Activated CD4-positive, alpha-beta T cell treated with anti-CD3 and anti-CD28 coated beads, Interleukin-2, Interleukin-4, amounts not matched to agents 100 ng/mL and 50 ng/mL, durations not matched to agents 16 hours and 8 hours (primary cell): ENCODE measurements around the gene TOX3.

Experiments used
- DNase-seq: peaks from one replicate; pipeline ENCODE4 v3.0.0-alpha.2; 2020; ENCODE audit warnings: low spot score

Gene TOX3

DNA sequence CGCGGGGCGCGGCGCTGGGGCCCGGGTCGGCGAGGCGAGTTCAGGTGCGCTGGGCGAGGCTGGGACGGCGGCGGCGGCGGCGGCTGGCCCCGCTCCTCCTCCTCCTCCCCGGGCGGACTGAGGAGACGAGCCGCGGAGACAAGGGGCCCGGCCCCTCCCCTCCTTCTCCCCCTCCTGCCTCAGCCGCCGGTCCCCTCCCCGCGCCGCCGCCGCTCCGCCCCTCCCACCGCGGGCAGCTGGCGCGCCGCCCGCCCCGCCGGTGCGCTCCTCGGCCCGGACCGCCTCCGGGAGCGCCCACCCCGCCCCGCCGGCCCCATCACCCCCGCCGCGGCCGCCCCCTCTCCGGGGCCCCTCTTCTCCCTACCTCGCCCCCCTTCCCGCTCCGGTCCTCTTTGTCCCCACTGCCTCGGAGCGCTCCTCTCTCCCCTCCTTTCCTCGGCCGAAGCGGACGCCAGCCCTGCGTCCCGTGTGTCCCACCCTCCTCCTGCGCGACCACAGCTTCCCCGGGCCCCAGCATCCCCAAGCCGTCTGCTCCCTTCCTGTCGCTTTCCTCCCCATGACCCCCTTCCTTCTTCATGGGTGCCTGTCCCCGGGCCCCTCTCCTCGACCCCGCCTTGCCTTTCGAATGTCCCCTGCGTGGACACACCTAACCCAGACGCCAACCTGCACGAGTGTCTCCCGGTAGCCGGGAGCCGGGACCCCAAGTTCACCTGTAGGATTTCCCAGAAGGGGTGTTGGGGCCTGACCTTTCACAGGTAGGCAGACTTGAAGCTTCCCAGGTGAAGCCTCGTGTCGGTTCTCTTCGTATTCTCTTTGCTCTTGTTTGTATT, at the start of gene TOX3:
TOX3 (minus strand) TSS at position 140 of the 830 bp plus-strand sequence. CDS start 420 bp downstream, outside the sequence.
- DNase-seq: no peak

DNA sequence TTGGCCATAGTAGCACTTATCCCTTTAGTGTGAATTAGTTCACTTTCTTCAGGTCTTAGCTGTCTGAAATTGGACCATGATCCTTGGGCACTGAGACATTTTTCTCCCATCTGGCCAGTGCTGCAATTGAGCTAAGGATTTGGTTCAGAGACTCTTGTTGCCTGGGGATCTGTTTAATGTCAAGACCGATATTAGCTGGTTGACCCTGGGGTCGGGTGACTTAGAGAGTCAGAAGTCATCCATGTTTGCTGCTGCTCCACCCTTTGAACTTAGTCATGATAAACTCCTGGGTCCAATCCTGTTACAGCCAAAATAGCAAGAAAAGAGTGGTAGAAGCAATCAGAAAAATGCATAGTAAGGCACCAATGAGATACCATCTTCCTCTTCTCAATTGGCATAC, 45.8 kb upstream of the TOX3 start:
- DNase-seq: no peak

DNA sequence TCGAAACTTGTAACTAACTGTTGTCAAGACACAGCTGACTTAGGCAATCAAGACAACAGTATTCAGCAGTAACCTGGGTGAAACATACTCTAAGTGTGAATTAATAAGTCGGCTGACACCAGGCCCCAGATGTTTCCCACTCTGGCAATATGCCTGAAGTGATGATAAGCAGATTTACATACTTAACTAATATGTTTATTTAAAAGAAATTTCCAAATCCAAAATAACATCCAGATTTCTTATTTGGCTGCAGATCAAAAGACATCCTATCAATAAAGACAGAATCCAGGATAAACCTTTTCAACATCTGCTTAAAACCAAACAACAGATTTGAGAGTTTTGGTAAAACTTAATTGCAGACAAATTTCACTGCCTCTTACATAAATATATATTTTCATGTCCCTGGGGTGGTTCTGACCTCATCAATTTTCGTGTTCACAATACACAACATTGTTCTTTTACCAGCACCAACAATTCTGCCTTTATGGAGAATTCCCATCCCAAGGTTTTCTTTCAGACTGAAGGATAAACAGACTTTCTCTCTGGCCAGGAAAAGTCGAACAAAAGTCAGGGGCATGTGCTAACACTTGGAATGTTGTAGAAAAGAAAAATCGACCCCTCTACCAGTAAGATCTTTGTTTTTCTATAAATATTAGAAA, 45.1 kb upstream of the TOX3 start:
- DNase-seq: no peak

DNA sequence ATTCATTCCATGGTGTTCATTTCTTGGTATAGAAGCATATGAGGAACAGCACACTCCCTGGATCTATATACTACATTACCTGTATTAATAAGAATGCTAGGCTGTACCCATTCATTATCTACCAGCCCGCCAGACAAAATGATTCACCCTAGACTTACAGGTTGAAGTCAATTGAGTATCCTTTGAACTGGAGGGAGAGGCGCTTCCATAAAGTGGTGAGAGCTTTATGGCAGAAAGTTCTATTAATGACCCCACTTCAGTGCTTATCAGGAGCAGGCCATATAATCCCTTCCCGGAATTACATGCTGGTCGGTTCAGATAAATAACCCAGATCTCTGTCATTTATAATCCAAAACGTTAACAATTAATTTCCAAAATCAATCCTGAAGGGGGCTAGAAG, 44.5 kb upstream of the TOX3 start:
- no peak for DNase-seq

DNA sequence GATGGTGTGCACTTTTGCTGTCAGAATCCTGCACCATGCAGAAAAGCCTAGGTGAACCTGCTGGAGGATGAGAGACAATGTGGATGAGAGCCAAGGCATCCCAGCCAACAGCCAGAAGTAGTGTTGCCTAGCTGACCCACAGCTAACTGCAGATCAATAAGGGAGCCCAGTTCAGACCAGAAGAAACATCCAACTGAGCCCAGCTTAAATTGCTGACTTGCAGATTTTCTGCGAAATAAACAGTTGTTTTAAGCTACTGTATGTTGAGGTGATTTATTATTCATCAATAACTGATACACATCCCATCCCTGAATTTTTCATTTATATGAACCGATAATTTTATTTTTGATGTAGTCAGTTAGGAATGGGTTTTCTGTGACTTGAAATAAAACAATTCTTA, 39.2 kb upstream of the TOX3 start:
- DNase-seq: no peak

DNA sequence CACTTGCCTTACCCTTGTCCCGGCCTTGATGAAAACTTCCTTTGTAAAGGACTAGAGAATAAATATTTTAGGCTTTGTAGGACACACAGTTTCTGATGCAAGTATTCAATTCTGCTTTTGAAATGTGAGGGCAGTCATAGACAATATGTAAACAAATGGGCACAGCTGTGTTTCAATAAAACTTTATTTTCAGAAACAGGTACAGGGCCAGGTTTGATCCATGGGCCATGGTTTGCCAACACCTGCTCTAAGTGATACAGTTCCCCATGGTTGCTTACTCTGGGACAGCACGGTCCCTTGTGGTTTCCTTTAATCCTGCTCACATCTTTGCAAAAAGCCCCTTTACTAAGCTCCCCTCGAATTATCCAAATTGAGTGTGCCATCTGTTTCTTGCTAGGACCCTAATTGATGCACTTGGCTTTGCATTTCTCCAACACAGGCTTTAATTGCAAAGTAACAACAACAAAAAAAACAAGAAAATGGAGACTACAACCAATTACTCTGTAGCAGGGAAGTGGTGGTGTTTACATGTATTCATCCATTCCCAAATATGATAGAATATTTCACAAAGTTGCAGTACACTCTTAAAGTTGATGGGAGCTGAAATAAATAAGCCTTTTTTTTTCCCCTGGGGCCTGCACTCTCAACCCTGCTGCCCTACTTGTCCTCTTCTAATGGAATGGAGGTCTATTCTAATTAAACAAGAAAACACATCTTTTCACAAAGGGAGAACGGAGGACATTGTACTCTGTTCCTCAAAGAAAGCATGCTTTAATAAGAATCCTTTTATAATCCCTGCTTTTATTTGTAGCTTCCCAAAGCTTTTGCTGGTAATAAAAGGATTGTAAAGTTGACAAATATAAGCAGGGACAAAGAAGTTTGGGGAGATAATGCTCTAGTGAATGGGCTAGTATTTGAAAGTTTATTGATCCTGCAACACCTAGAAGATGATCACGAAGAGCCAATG, 37.7 kb upstream of the TOX3 start:
- no peak for DNase-seq

DNA sequence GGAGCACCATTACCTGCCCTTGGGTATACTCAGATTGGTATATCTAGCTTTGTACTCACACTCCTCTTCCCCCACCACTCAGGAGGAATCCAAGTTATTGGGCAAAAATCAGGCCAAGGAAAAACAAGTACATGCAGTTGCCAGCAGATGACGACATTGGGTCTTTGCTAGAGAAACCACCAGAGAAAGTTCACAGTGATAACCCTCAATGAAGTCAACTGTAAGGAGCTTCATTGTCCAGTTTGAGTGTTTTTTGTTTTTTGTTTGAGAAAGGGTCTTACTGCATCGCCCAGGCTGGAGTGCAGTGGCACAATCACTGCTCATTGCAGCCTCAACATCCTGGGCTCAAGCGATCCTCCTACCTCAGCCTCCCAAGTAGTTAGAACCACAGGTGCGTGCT, 34.6 kb upstream of the TOX3 start:
- DNase-seq: no peak

DNA sequence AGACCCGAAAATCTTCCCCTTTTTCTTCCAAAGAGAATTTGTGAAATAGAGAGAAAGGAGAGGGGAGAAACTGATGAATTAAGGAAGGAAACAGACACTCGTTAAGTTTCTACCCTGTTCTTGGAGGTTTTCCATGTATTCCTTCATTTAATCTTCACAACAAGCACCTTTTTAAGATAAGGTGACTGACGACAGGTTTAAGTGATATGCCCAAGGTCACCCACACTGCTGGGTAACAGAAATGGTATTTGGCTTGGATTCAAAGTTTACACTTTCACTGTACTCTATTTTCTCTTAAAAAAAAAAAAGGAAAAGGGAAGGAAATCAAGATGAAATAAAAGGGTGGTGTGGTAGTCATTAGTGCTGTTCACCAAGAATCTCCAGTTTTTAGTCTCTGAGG, 33.5 kb upstream of the TOX3 start:
- no peak for DNase-seq

DNA sequence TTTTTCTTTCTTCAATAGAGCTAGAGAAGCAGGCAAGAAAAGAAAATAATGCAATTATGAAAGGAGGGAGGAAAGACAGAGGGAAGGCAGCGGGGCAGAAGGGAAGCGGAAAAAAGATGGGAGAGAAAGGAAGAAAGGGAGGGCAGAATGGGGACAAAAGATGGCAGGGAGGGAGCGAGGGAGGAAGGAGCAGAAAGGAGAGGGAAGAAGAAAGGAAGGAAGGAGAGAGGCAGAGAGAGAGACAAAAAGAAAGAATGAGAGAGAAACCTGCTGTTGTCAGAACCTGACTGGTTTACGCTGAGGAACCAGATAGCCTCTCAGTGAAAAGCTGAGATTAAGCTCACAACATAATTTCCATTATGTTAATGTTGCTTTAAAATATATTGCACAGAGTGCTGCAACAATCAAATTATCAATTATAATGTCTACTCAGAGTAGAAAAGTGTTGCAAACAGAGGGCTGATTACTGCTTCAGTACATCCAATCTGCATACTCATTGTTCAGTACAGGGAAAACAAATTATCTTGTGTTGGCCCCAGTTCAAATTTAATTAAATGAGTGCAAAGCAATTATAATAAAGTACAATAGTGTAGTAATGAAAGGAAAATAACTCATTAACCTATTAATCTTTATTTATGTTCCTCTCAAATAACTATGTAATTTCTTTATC, 32.0 kb upstream of the TOX3 start:
- DNase-seq: no peak

DNA sequence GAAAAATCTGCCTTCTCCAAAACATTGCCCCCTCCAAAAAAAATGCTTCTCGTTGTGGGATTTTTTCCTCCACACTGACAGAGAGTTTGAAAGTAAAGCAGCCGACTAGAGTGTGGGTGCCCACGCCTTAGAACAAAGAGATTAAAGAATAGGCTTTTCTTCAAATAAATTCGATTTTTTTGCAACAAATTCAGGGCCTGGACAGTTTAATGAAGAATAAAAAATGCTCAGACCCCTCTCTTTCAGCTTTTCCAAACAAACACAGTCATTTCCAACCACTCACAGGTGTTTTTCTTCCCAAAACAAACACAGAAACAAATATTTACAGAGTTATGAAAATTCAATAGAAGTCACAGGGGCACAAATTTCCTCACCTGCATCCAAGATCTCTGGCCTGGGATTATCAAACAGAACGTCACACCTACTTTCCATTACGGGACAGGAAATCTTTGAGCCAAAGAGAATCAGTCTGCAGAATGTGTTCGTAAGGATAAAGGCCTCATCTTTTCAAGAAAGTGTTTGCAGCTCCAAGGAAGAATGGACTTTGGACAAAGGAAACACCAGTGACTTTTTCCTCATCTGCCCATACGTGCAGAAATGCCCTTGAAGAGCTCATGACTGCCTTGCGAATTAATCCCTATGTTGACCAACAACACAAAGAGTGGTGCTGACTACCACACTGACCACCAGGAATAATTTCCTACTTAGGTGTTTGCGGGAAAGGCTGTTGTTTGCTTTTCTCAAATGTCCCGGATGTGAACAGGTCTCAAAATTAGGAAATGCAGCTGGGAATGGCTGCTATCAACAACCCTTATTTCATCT, 31.3 kb upstream of the TOX3 start:
- no peak for DNase-seq

DNA sequence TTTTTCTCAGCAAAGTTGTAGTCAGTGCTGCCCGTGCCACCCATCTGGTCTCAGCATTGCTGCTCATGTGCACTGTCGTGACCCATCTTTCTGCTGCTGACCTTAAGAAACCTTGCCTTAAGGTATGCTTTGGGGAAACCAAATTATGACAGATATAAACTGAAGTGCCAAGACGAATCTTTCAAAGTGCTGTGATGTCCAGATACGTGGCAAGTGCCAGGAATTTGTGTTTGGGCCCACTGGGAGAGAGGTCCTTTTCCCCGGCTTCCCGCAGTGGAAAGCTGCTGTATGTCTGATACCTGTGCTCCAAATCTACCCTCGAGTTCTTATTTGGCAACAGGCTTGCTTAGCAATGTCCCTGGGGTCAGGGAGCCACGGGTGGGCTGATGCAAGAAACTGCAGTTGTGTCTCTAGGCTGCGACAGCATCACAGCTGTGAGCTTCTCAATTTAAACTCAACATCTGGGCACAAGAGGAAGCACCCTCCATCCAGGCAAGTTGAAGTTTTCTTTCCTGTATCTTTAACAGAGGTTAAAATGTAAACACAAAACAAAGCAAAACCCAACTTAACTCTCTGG, 30.3 kb upstream of the TOX3 start:
- no peak for DNase-seq

DNA sequence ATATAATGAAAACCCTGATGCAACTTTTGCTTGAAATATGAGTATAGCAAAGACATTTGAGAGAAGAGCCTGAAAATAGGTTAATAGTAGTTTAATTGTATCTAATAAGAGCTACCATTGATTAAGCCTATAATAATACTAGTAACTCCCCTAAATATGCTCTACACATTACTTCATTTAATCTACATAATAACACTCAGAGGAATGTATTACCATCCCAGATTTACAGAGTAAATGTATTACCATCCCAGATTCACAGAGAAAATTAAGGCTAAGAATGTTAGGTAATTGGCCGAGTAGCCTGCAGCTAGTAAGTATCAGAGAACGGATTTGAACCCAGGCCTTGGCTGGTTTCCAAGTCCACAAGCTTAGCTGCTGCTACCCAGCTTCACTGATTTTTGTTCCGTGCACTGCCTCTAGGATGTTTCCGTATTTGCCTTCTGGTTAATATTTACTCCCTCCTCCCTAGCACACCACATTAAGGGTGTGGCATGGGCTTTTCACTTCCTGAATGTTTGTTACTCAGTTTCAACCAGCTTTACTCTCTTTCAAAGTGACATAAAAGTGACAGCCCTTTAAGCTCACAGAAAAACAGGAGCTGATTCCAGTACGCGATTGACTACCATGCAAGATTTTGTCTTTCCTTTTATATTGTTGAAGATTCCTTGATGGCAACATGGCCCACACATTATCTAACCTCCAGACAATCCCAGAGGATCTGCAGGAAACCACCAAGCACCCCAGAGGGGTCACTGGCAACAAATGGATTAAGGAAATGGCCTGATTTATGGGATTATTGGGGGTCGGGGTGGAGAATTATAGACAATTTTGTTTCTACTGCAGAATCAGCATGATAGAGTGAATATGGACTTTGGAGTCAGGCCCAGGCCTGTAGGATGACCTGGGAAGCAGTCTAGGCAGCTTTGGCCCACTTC, 26.7 kb upstream of the TOX3 start:
- DNase-seq: no peak

DNA sequence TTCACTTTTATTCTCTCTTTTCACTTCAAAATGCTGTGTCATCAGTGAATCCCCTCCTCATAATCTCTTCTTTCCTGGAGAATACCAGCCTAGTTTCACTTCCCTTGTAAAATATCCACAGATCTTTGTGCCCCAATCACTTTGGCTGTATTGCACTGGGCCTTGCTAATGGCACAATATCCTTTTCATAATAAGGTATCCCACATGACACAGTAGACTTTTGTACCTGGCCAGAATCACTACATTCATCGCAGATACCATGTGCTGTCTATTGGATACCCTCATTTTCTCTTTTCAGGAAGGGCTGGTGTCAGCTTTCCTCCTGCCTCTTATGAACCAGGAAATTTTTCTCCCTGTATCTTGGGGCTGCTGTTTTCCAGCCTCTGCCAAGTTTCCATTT, 25.7 kb upstream of the TOX3 start:
- DNase-seq: no peak

DNA sequence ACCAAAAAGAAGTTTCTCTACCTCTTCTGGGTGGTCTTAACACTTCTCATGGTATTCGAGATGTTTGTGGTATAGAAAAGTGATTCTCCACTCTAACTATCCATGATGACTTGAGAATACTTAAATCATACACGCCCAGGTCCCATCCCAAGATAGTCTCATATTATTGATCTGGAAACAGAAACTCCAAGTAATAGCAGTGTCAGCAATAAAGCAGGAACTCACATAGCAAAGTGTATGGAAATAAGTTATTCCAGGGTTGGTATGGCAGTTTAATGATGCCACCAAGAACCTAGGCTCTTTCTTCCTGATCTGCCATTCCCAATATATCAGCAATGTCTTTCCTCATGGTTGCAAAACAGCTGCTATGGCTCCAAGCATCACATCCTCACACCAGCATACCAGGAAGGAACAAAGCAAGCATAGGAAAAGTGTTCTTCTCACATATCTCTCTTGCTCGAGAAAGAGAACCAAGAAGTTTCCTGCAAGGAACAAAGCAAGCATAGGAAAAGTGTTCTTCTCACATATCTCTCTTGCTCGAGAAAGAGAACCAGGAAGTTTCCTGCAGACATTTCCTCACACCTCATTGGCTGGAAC, 23.6 kb upstream of the TOX3 start:
- DNase-seq: no peak

DNA sequence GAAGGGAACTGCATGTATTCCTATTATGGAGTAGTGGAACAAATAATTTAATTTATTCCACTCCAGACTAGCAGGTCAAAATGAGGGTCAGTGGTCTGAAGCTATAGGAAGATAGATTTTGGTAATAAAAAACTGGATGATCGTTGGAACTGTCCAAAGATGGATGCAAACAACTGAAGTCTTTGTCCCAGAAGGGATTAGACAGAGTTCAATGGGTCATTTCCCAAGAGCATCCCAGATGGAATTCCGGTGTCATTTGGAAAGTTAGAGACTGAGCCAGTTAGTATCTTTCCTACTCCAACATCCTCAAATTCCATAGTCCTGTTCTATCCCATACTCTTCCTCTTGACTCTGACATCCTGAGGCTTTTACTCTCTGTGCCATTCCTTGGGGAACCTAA, 22.8 kb upstream of the TOX3 start:
- no peak for DNase-seq

DNA sequence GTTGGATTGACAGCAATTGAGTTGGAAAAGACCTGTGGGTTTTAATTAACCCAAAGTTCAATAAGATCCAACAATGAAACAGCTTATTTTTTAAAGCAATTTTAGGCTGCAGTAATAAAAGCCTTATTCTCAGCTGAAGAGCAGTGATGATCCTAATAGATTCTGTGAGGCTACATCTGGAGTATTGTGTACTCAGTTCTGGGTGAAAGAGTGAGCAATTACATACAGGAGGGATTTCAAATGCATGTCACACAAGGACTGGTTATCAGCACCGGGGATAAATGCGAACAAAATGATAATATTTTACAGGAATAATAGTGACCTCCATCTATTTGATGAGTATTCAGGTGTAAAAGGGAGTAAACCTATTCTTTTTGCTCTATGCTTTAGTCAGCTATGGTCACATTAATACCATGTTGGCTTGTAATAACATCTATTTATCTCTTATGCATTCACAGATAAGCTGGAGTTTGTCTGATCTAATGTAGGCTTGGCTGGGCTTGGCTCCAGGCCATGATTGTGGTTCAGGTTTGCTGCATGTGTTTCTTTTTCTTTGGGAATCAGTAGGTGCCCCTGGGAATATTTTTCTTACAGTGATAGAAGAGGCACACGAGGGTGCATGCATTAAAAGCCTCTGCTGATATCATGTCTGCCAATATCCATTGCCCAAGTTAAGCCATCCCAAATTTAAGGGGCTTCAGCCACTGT, 22.2 kb upstream of the TOX3 start:
- no peak for DNase-seq

DNA sequence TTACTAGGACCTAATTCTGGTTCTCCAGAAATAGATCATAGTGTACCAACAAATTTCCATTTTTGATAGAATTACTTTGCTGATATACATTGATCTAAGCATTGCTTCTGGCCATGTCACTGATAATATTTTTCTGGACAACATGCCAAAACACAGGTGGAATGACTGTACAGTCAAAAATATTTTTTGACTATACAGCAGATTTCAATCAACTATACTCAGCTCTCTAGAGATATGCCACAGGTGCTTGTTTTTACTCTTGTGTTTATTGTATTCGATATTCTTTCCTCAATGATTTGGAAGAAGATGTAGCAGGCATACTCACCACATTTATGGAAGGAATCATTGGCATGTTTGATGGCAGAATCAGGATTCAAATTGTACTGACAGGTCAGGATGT, 21.6 kb upstream of the TOX3 start:
- no peak for DNase-seq

DNA sequence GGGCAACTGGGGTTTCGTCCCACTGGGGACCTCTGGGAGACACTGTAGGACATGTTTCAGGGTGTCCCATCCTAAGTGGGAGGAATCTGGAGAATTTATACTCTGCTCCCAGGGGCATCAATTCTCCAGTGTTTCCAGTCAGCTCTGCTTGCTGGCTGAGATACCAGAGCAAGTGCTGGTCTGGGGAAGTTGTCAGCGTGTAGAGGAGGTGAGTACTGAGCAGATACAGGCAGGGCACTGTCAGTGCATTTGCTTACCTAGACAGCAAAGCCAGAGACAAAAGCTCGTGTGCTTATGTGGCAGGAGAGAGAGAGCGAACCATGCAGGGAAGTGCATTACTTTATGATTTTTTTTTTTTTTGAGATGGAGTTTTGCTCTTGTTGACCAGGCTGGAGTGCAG, 20.2 kb upstream of the TOX3 start:
- DNase-seq: no peak
